HFFc6 (cell line): ENCODE measurements around the gene CD274. TPM values are rescaled to one million over a fixed set of nuclear protein-coding genes. Genes with fewer than 3 reads are reported as not detected.
A peak's percentile ranks its signal among the peaks of the same experiment; 100 is the strongest.
"Not testable (repeated sequence)": the region's sequence is repeated elsewhere in the genome, so short reads cannot be mapped to it uniquely, and the experiment has no call there.

ENCODE experiments used
- DNase-seq: peaks from one replicate; pipeline ENCODE4 v3.0.0-alpha.2; 2018
- H3K27ac Mint-ChIP-seq: 2 replicates; pipeline ENCODE4 v1.8.0; 2020; ENCODE audit warnings: mild to moderate bottlenecking, mixed read lengths
- H3K27me3 Mint-ChIP-seq: 2 replicates; pipeline ENCODE4 v1.8.0; 2021; ENCODE audit warnings: mild to moderate bottlenecking, moderate library complexity, mixed read lengths; ENCODE audit not compliant: insufficient read depth
- H3K36me3 Mint-ChIP-seq: 2 replicates; pipeline ENCODE4 v1.8.0; 2021; ENCODE audit warnings: low read depth, mixed read lengths
- H3K4me1 Mint-ChIP-seq: 2 replicates; pipeline ENCODE4 v1.8.0; 2020; ENCODE audit warnings: low read depth, mixed read lengths
- H3K4me3 Mint-ChIP-seq: 2 replicates; pipeline ENCODE4 v1.8.0; 2020; ENCODE audit warnings: mild to moderate bottlenecking, moderate library complexity, mixed read lengths
- H3K9me3 Mint-ChIP-seq: 2 replicates; pipeline ENCODE4 v1.8.0; 2020; ENCODE audit warnings: mild to moderate bottlenecking, mixed read lengths
- CTCF ChIP-seq: fragments of 200-600 bp; sonication (generic); IDR thresholded peaks from 2 replicates; pipeline ENCODE4 v1.5.0; 2021; ENCODE audit warnings: antibody characterized with exemption, mild to moderate bottlenecking
- total RNA-seq, 6 experiments: library from RNA; stranded (reverse); fragmentation: NEBNext Ultra II Directional; extraction: Animal tissue kit (Norgen Biotek cat#: 25700); gene quantifications; 2 replicates in 1 of 6; 3 replicates in 5 of 6; pipeline ENCODE4 v1.2.3, GENCODE V29; 2021

The CD274 gene
- total RNA-seq, 6 experiments from 2014 or later, result 10.3 to 15.9 (median 13.0) TPM

GRCh38 chr9:5441043-5441442 is 9.3 kb upstream of the CD274 start:
- Mint-ChIP-seq H3K27ac (peak overlapping the region; percentile 52), H3K36me3 (peaks cover 4% of the 10 kb centered on the region; the same call in 1 of the 2 replicates), H3K27me3 (no peaks in the 10 kb centered on the region), H3K9me3 (no peaks in the 10 kb centered on the region), H3K4me3 (no peak overlapping the region), H3K4me1 (peaks cover 49% of the 10 kb centered on the region)
- no peak for TF ChIP-seq CTCF
- DNase-seq, result peak; percentile 75

GRCh38 chr9:5442400-5443011 is 7.8 kb upstream of the CD274 start:
- no peaks in the 10 kb centered on the region for H3K27me3 Mint-ChIP-seq
- peaks cover 50% of the 10 kb centered on the region for H3K4me1 Mint-ChIP-seq
- no peak overlapping the region for H3K27ac Mint-ChIP-seq
- H3K9me3 Mint-ChIP-seq, result no peaks in the 10 kb centered on the region
- H3K36me3 Mint-ChIP-seq, result 0 out of 2 replicates have a peak, but pooled peaks cover 4% of the 10 kb centered on the region
- H3K4me3 Mint-ChIP-seq, result no peak overlapping the region
- peak; percentile 59 for DNase-seq
- peak; percentile 74 for TF ChIP-seq CTCF

- no peak for DNase-seq
- Mint-ChIP-seq H3K27ac (no peak overlapping the region), H3K4me3 (no peak overlapping the region), H3K36me3 (0 out of 2 replicates have a peak, but pooled peaks cover 2% of the 10 kb centered on the region), H3K4me1 (peaks cover 51% of the 10 kb centered on the region), H3K27me3 (no peaks in the 10 kb centered on the region), H3K9me3 (no peaks in the 10 kb centered on the region)
- TF ChIP-seq CTCF, result no peak
These were observed 6.5 kb upstream of the CD274 start for GRCh38 chr9:5443850-5444249.

- H3K36me3 Mint-ChIP-seq, H3K4me3 Mint-ChIP-seq, H3K27ac Mint-ChIP-seq, H3K27me3 Mint-ChIP-seq, DNase-seq, H3K9me3 Mint-ChIP-seq: not testable (repeated sequence)
- H3K4me1 Mint-ChIP-seq, result peaks cover 61% of the 10 kb centered on the region
These were observed 5.2 kb upstream of the CD274 start for GRCh38 chr9:5445096-5445495.

GRCh38 chr9:5445886-5446285 is 4.5 kb upstream of the CD274 start:
- Mint-ChIP-seq H3K4me3 (no peak overlapping the region), H3K36me3 (no peaks in the 10 kb centered on the region), H3K27me3 (no peaks in the 10 kb centered on the region), H3K9me3 (no peaks in the 10 kb centered on the region), H3K27ac (no peak overlapping the region), H3K4me1 (peaks cover 55% of the 10 kb centered on the region)
- no peak for TF ChIP-seq CTCF
- no peak for DNase-seq

GRCh38 chr9:5446451-5447236 is 3.7 kb upstream of the CD274 start:
- Mint-ChIP-seq H3K4me3 (0 out of 2 replicates have a peak overlapping the region, but pooled peaks have one; percentile 7), H3K4me1 (peaks cover 57% of the 10 kb centered on the region), H3K36me3 (no peaks in the 10 kb centered on the region), H3K27me3 (no peaks in the 10 kb centered on the region), H3K27ac (peak overlapping the region; percentile 70), H3K9me3 (no peaks in the 10 kb centered on the region)
- DNase-seq, result no peak
- no peak for TF ChIP-seq CTCF
